ENCODE measurements around the gene PROP1. TPM values are rescaled to one million over a fixed set of nuclear protein-coding genes. Genes with fewer than 3 reads are reported as not detected.
"Not testable (repeated sequence)": the region's sequence is repeated elsewhere in the genome, so short reads cannot be mapped to it uniquely, and the experiment has no call there.

PROP1 gene
- polyA plus RNA-seq, 3 donors, result not detected

DNA sequence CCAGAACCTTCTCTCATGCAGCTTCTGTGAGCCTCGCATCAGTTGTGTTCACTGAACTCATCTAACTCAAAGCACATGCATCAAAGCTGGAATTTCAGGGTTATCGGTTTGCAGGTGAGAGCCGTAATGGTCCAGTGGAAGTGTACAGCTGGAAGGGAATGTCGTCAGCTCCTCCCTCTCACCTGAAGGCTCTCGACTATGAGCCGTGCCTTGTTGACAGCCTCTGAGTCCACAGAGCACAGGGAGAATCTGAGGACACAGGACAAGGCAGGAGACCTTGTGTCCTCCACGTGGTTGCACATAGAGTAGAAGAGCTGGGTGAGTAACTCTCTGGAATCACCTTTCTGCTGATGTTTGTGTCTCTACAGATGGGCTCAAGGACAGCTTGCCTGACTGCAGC, 38.8 kb downstream of the PROP1 start:
- H3K27ac Mint-ChIP-seq, result peak overlapping the region in 2 of 7 donors; percentile 9 to 27
- Histone ChIP-seq H3K36me3 (replicated peaks in 1 of 2; ENCODE audit: control insufficient read depth in 1 of 2, insufficient read depth in 2 of 2, low read length in 2 of 2) (no peaks in the 10 kb centered on the region), H3K9ac (ENCODE audit: insufficient read depth, low read length, poor library complexity, severe bottlenecking) (no peak overlapping the region), H3K9me3 (replicated peaks in 1 of 2; ENCODE audit: control insufficient read depth in 1 of 2, insufficient read depth in 1 of 2, low read length in 2 of 2) (peaks cover 8 to 10% of the 10 kb centered on the region in 2 donors), H4K20me1 (ENCODE audit: insufficient read depth, low read length) (no peaks in the 10 kb centered on the region), H3K27me3 (ENCODE audit: control insufficient read depth in 2 of 2, insufficient read depth in 2 of 2, low read length in 2 of 2) (no peaks in the 10 kb centered on the region), H3K79me2 (ENCODE audit: insufficient read depth, low read length) (no peaks in the 10 kb centered on the region), H3K4me2 (replicated peaks; ENCODE audit: extremely low read depth, low read length, poor library complexity, severe bottlenecking) (no peak overlapping the region), H2AFZ (ENCODE audit: insufficient read depth, low read depth, low read length, poor library complexity, severe bottlenecking) (no peak overlapping the region), H3K4me1 (ENCODE audit: control insufficient read depth in 1 of 2, insufficient read depth in 2 of 2, low read length in 2 of 2) (no peaks in the 10 kb centered on the region), H3K27ac (ENCODE audit: low read depth in 1 of 2, low read length in 2 of 2) (no peak overlapping the region), H3K4me3 (replicated peaks in 1 of 3; ENCODE audit: low read depth in 2 of 3, low read length in 3 of 3) (no peak overlapping the region)
- H3K4me1 Mint-ChIP-seq, result no peaks in the 10 kb centered on the region
- no peak for TF ChIP-seq CTCF (IDR thresholded peaks at IDR 0.05)
- no peaks in the 10 kb centered on the region for H3K36me3 Mint-ChIP-seq
- intact Hi-C loops (cut with micrococcal nuclease), result loop anchor here in 1 of 2 donors (10.0 kb wide), 1 partner anchor 1558 kb away; no protein-coding TSS in a partner anchor
- H3K9me3 Mint-ChIP-seq, result peaks cover 4 to 12% (median 9%) of the 10 kb centered on the region in 7 donors
- peaks cover 2 to 4% (median 3%) of the 10 kb centered on the region in 3 donors for H3K27me3 Mint-ChIP-seq (ENCODE audit: low read depth in 3 of 3)
- no peak for DNase-seq
- no peak overlapping the region for H3K4me3 Mint-ChIP-seq
- WGBS (ENCODE audit: insufficient coverage), result 92% methylated on average over 4 of the region's 7 CpGs

DNA sequence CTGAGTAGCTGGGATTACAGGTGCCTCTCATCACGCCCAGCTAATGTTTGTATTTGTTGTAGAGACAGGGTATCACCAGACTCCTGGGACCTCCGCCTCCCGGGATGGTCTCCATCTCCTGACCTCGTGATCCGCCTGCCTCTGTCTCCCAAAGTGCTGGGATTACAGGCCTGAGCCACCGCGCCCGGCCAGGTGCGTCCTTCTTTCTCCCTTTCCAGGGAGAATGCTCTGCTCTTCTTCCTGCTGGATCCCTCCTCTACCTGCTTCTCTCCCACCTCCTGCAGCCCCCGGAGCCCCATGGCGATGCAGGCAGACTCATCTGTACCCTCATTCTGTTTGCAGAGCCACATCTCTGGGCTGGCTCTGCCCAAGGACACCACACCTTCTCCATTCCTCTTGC, 42.9 kb downstream of the PROP1 start:
- not testable (repeated sequence) for H4K20me1 ChIP-seq (ENCODE audit: insufficient read depth, low read length); H3K27ac ChIP-seq (ENCODE audit: low read depth in 1 of 2, low read length in 2 of 2); H3K27me3 Mint-ChIP-seq (ENCODE audit: low read depth in 3 of 3); H3K4me1 ChIP-seq (ENCODE audit: control insufficient read depth in 1 of 2, insufficient read depth in 2 of 2, low read length in 2 of 2); H3K4me1 Mint-ChIP-seq; H3K36me3 Mint-ChIP-seq; H3K36me3 ChIP-seq (replicated peaks in 1 of 2; ENCODE audit: control insufficient read depth in 1 of 2, insufficient read depth in 2 of 2, low read length in 2 of 2); H2AFZ ChIP-seq (ENCODE audit: insufficient read depth, low read depth, low read length, poor library complexity, severe bottlenecking); H3K9me3 Mint-ChIP-seq; H3K79me2 ChIP-seq (ENCODE audit: insufficient read depth, low read length); H3K4me2 ChIP-seq (replicated peaks; ENCODE audit: extremely low read depth, low read length, poor library complexity, severe bottlenecking); DNase-seq; H3K9me3 ChIP-seq (replicated peaks in 1 of 2; ENCODE audit: control insufficient read depth in 1 of 2, insufficient read depth in 1 of 2, low read length in 2 of 2); H3K4me3 ChIP-seq (replicated peaks in 1 of 3; ENCODE audit: low read depth in 2 of 3, low read length in 3 of 3); H3K9ac ChIP-seq (ENCODE audit: insufficient read depth, low read length, poor library complexity, severe bottlenecking); H3K27me3 ChIP-seq (ENCODE audit: control insufficient read depth in 2 of 2, insufficient read depth in 2 of 2, low read length in 2 of 2); H3K4me3 Mint-ChIP-seq
- intact Hi-C loops (cut with micrococcal nuclease), result loop anchor here in 1 of 2 donors (10.0 kb wide), 1 partner anchor 1562 kb away; no protein-coding TSS in a partner anchor
- peak overlapping the region in 1 of 7 donors; percentile 46 for H3K27ac Mint-ChIP-seq
- WGBS (ENCODE audit: insufficient coverage), result no CpG with 5 or more reads among the region's 11 CpGs

DNA sequence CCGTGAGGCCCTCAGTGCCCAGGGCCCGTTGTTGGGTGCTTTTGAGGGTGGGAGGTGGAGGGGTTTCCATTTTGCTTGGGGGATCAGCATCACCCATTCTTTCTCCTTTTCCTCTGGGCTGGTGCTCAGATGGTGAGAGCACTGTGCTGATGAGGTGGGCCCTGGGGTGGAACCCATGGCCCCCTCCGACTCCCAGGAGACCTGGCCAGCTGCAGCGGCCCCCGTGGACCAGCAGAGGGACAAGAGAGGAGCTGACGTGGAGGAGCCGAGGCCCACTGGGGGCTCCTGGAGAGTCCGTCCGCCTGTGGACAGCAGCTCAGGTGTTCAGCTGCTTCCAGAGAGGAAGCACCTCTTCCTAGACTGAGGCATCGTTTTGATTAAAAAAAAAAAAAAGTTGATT, 46.4 kb downstream of the PROP1 start:
- intact Hi-C loops (cut with micrococcal nuclease), result loop anchor here in 1 of 2 donors (10.0 kb wide), 1 partner anchor 1565 kb away; no protein-coding TSS in a partner anchor
- not testable (repeated sequence) for H3K36me3 ChIP-seq (replicated peaks in 1 of 2; ENCODE audit: control insufficient read depth in 1 of 2, insufficient read depth in 2 of 2, low read length in 2 of 2); H3K4me1 ChIP-seq (ENCODE audit: control insufficient read depth in 1 of 2, insufficient read depth in 2 of 2, low read length in 2 of 2); H3K27ac ChIP-seq (ENCODE audit: low read depth in 1 of 2, low read length in 2 of 2); H3K79me2 ChIP-seq (ENCODE audit: insufficient read depth, low read length); H3K4me3 ChIP-seq (replicated peaks in 1 of 3; ENCODE audit: low read depth in 2 of 3, low read length in 3 of 3); H3K27ac Mint-ChIP-seq; H3K9me3 Mint-ChIP-seq; H3K4me2 ChIP-seq (replicated peaks; ENCODE audit: extremely low read depth, low read length, poor library complexity, severe bottlenecking); H3K4me1 Mint-ChIP-seq; H3K9ac ChIP-seq (ENCODE audit: insufficient read depth, low read length, poor library complexity, severe bottlenecking); H3K4me3 Mint-ChIP-seq; H3K27me3 ChIP-seq (ENCODE audit: control insufficient read depth in 2 of 2, insufficient read depth in 2 of 2, low read length in 2 of 2); DNase-seq; H3K36me3 Mint-ChIP-seq; H2AFZ ChIP-seq (ENCODE audit: insufficient read depth, low read depth, low read length, poor library complexity, severe bottlenecking); H4K20me1 ChIP-seq (ENCODE audit: insufficient read depth, low read length); H3K9me3 ChIP-seq (replicated peaks in 1 of 2; ENCODE audit: control insufficient read depth in 1 of 2, insufficient read depth in 1 of 2, low read length in 2 of 2)
- WGBS (ENCODE audit: insufficient coverage), result no CpG with 5 or more reads among the region's 10 CpGs
- peaks cover 12 to 15% (median 14%) of the 10 kb centered on the region in 3 donors for H3K27me3 Mint-ChIP-seq (ENCODE audit: low read depth in 3 of 3)

- H4K20me1 ChIP-seq (ENCODE audit: insufficient read depth, low read length); H3K9me3 ChIP-seq (replicated peaks in 1 of 2; ENCODE audit: control insufficient read depth in 1 of 2, insufficient read depth in 1 of 2, low read length in 2 of 2); H2AFZ ChIP-seq (ENCODE audit: insufficient read depth, low read depth, low read length, poor library complexity, severe bottlenecking); H3K4me2 ChIP-seq (replicated peaks; ENCODE audit: extremely low read depth, low read length, poor library complexity, severe bottlenecking); intact Hi-C loops (cut with micrococcal nuclease); H3K79me2 ChIP-seq (ENCODE audit: insufficient read depth, low read length); H3K9ac ChIP-seq (ENCODE audit: insufficient read depth, low read length, poor library complexity, severe bottlenecking); H3K27ac ChIP-seq (ENCODE audit: low read depth in 1 of 2, low read length in 2 of 2); H3K4me3 Mint-ChIP-seq; H3K4me1 ChIP-seq (ENCODE audit: control insufficient read depth in 1 of 2, insufficient read depth in 2 of 2, low read length in 2 of 2); H3K9me3 Mint-ChIP-seq; H3K4me1 Mint-ChIP-seq; H3K27ac Mint-ChIP-seq; H3K27me3 ChIP-seq (ENCODE audit: control insufficient read depth in 2 of 2, insufficient read depth in 2 of 2, low read length in 2 of 2); H3K36me3 Mint-ChIP-seq; H3K36me3 ChIP-seq (replicated peaks in 1 of 2; ENCODE audit: control insufficient read depth in 1 of 2, insufficient read depth in 2 of 2, low read length in 2 of 2); H3K4me3 ChIP-seq (replicated peaks in 1 of 3; ENCODE audit: low read depth in 2 of 3, low read length in 3 of 3); DNase-seq: not testable (repeated sequence)
- peaks cover 14 to 20% (median 16%) of the 10 kb centered on the region in 3 donors for H3K27me3 Mint-ChIP-seq (ENCODE audit: low read depth in 3 of 3)
- WGBS (ENCODE audit: insufficient coverage), result no CpG with 5 or more reads among the region's 17 CpGs
These were observed 47.0 kb downstream of the PROP1 start for GRCh38 chr5:177949065-177949464.

Data from CD14-positive monocyte (primary cell).